HCT116 (cell line): ENCODE results near the gene CHDH.

Experiments
- CTCF ChIP-seq, 3 experiments: fragments of 200-600 bp in 1 of 3; sonication (generic) in 1 of 3; IDR thresholded peaks in 2 of 3; conservative IDR thresholded peaks in 1 of 3; 2 replicates each; pipeline ENCODE4 v1.5.1; 2012 to 2017; ENCODE audit warnings: low read depth in 2 of 3, low read length in 2 of 3, antibody characterized with exemption in 1 of 3, borderline replicate concordance in 1 of 3, control low read depth in 1 of 3, mild to moderate bottlenecking in 1 of 3, mixed read lengths in 1 of 3, mixed run types in 1 of 3, moderate library complexity in 1 of 3; ENCODE audit not compliant: insufficient read depth in 1 of 3
- FOSL1 ChIP-seq: IDR thresholded peaks from 2 replicates; pipeline ENCODE4 v1.6.1; 2012; ENCODE audit warnings: low read depth
- POLR2A ChIP-seq: IDR thresholded peaks from 2 replicates; pipeline ENCODE4 v1.7.0; 2011; ENCODE audit warnings: borderline replicate concordance; ENCODE audit not compliant: insufficient read depth, insufficient read length; ENCODE audit errors: extremely low read depth
- RAD21 ChIP-seq: IDR thresholded peaks from 2 replicates; pipeline ENCODE4 v1.6.1; 2012; ENCODE audit warnings: low read depth, mild to moderate bottlenecking
- SIN3A ChIP-seq: IDR thresholded peaks from 2 replicates; pipeline ENCODE4 v1.6.1; 2012; ENCODE audit warnings: low read depth

GRCh38 chr3:53765753-53766152 is 80.5 kb downstream of the CHDH start:
- no peak for TF ChIP-seq RAD21
- no peak for TF ChIP-seq SIN3A
- TF ChIP-seq CTCF (IDR thresholded peaks at IDR 0.05 in 2 of 3, conservative IDR thresholded peaks at IDR 0.05 in 1 of 3; ENCODE audit: borderline replicate concordance in 1 of 3, insufficient read depth in 1 of 3, low read depth in 2 of 3, low read length in 2 of 3): no peak
- no peak for TF ChIP-seq POLR2A
- TF ChIP-seq FOSL1: no peak
